GM18867 (cell line): Measurements from ENCODE around the gene GLYR1.
"Not testable (repeated sequence)": the region's sequence is repeated elsewhere in the genome, so short reads cannot be mapped to it uniquely, and the experiment has no call there.

ENCODE experiments used
- ATAC-seq: cut with Tn5 transposase; IDR thresholded peaks from one replicate; pipeline ENCODE4 v1.9.1; 2021; ENCODE audit warnings: mild to moderate bottlenecking, moderate library complexity; ENCODE audit not compliant: unreplicated experiment

Gene GLYR1

DNA sequence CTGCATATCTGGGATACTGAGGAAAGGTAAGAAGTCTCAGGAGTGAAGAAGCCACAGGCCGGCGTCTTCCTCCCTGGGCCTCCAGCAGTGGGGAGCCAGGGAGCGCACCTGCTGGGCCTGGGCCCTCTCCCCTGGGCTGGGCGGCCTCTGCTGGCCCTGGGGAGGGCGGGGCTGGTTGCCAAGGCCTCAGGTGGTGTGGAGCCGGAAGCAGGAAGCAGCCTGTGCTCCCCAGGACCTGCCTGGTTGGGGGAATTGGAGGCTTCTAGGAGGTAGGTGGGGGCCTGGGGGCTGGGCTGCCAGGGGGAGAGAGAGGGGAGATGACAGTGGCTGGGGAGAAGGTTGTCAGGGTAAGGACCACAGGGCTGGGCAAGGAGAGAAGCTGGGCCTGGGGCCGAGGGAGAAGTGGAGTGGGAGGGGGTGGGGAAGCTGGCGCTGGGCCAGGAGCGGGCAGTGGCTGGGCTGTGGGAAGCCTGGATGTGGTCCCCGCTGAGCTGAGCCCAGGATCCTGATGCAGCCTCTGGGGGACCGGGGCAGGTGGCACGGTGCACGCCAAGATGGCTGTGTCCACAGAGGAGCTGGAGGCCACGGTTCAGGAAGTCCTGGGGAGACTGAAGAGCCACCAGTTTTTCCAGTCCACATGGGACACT is 51.8 kb downstream of the GLYR1 start, which contains the start of gene SMIM22:
Gene SMIM22 (plus strand): TSS at position 189 of the 647 bp plus-strand sequence. CDS start 366 bp downstream, at position 555.
- ATAC-seq, result no peak

DNA sequence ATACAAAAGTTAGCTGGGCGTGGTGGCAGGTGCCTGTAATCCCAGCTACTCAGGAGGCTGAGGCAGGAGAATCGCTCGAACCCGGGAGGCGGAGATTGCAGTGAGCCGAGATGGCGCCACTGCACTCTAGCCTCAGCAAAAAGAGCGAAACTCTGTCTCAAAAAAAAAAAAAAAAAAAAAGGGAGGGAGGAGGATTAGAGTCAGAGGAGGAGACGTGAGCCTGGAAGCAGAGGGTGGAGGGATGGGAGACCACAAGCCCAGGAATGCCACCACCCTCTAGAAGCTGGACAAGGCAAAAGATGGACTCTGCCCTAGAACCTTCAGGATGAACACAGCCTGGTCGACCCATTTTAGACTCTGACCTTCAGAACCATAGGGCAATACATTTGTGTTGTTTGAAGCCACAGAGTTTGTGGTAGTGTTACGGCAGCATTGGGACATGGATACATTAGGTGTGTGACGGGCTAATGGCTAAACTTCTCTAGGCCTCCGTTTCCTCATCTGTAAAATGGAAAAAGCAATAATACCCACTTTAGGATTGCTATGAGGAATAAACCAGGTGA is 54.1 kb downstream of the GLYR1 start:
- no peak for ATAC-seq

DNA sequence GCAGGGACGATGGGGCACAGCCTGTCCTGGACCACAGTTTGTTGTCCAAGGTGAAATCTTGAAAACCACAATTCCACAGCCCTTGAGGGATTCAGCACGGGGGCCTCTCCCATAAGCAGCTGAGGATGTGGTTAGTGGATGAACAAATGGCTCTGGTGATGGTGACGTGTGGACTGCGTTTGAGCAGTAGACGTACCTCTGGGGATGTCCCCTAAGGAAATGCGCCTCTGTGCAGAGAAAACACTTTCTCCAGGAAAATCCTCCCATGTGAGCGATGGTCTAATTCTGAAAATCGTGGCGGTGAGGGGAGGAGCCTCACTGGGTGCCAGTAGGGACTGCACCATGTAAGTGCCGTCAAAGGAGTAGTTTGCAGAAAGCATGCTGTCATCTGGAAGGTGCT is 56.2 kb downstream of the GLYR1 start:
- no peak for ATAC-seq

GRCh38 chr16:4790261-4790660 is 56.8 kb downstream of the GLYR1 start:
- no peak for ATAC-seq

DNA sequence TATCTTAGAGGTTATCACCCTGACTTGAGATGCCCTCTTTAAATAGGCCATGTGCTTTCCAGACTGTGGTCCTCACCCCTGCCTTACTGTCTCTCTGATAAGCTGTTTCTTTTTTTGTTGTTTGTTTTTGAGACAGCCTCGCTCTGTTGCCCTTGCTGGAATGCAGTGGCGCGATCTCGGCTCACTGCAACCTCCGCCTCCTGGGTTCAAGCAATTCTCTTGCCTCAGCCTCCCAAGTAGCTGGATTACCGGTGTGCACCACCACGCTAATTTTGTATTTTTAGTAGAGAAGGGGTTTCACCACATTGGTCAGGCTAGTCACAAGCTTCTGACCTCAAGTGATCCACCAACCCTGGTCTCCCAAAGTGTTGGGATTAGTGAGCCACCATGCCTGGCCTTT is 58.2 kb downstream of the GLYR1 start:
- ATAC-seq, result no peak

GRCh38 chr16:4788489-4788889 is 58.6 kb downstream of the GLYR1 start:
- no peak for ATAC-seq

- no peak for ATAC-seq
Measured at GRCh38 chr16:4787627-4788482, 59.2 kb downstream of the GLYR1 start, which contains the start of gene SEPTIN12. Gene SEPTIN12 (minus strand): TSS chr16:4788345. CDS start chr16:4787645, 700 bp downstream.

GRCh38 chr16:4787068-4787467 is 60.0 kb downstream of the GLYR1 start:
- ATAC-seq, result no peak

- no peak for ATAC-seq
Measured at GRCh38 chr16:4785758-4786433, 61.2 kb downstream of the GLYR1 start.

DNA sequence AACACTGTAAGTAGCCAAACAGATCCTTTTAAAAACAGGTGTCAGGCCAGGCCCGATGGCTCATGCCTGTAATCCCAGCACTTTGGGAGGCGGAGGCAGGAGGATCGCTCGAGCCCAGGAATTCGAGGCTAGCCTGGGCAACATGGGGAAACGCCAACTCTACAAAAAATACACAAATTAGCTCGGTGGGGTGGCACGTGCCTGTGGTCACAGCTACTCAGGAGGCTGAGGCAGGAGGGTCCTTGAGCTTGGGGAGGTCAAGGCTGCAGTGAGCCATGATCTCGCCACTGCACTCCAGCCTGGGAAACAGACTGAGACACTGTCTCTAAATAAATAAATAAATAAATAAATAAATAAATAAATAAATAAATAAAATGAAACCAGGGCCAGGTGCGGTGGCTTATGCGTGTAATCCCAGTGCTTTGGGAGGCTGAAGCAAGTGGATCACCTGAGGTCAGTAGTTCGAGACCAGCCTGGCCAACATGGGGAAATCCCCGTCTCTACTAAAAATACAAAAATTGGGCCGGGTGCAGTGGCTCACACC is 62.6 kb downstream of the GLYR1 start:
- not testable (repeated sequence) for ATAC-seq

DNA sequence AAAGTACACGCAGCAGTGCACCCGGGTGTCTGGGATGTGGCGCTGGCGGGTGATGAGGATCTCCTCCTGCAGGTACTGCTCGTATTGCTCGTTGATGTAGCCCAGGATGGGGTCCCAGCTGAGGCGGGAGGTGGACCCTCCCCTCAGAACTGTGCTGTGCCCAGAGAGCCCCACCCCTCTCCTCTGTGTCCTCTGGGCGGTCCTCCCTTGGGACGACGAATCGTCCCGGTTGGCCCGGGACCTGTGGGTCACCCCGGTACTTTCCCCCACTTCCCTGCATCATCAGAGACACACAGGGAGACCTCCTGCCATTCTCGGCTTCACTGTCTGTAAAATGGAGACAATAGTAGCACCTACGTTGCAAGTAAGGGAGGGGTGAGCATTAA is 63.1 kb downstream of the GLYR1 start:
- no peak for ATAC-seq

GRCh38 chr16:4783251-4783950 is 63.7 kb downstream of the GLYR1 start:
- no peak for ATAC-seq

GRCh38 chr16:4780235-4780634 is 66.9 kb downstream of the GLYR1 start:
- no peak for ATAC-seq

- ATAC-seq, result no peak
Measured at GRCh38 chr16:4778050-4778392, 69.1 kb downstream of the GLYR1 start.

DNA sequence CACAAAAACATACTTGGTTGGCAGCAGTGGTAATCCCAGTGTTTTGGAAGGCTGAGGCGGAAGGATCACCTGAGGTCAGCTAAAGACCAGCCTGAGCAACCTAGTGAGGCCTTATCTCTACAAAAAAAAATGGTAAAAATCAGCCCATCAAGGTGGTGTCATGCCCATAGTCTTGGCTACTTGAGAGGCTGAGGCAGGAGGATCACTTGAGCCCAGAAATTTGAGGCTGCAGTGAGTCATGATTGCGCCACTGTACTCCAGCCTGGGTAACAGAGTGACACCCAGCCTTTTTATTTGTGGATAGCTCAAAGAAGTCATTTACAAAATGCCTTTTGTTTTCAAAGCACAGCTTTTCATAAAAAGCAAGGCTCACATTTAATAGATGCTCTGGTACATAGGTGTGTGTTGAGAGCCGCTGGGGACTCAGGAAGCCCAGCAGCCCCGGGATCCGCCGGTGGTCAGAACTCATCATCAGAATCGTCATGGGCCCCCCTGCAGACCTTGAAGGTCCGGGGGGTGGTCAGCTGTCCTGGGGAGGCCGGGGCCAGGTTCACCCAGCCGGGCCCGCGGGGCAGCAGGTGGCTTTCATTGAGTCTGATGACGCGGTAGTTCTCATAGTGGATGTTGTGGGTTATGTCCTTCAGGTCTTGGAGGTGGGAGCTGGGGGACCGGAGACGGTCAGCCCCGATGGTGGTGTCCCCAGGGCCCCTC is 69.6 kb downstream of the GLYR1 start:
- no peak for ATAC-seq

DNA sequence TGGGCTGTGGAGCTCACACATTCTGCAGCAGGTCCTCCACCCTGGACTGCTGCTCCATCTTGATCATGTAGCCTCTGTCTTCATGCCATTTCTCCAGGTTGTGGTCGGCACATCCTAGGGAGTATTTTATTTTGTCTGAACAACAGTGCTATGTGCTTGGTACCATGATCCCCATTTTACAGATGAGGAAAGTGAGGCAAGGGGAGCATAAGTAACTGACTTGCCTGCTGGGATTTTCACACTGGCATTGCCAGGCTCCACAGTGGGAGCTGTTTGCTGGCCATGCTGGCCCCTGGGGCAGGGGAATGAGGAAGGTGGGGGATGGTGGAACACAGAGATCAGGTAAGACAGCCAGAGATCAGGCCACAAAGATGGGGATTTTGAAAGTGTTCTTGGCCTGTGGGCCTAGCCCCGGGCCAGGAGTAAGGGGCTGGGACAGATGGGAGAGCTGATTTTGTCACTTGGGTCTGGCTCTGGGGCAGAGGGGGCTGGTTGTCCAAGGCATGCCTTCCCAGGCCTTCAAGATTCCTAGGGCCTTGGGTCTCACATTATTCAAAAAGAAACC is 70.9 kb downstream of the GLYR1 start:
- no peak for ATAC-seq

DNA sequence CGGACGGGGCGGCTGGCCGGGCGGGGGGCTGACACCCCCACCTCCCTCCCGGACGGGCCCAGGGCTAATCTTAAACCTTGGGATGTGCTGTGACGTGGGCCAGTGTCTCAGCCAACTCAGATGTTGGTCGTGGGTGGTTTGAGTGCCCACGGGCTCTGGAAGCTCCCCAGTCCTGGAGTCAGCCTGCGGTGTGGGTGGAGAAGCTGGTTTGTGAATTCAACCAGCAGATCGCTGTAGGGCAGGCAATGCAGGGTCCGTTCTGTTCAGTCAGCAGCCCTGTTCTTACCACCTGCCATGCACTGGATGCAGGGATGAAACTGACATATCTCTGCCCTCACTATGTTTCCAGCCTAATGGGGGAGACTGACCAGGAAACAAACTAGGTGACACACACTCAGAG is 72.1 kb downstream of the GLYR1 start:
- no peak for ATAC-seq

- no peak for ATAC-seq
Measured at GRCh38 chr16:4772351-4772750, 74.7 kb downstream of the GLYR1 start.

- no peak for ATAC-seq
Measured at GRCh38 chr16:4771646-4772045, 75.4 kb downstream of the GLYR1 start.

DNA sequence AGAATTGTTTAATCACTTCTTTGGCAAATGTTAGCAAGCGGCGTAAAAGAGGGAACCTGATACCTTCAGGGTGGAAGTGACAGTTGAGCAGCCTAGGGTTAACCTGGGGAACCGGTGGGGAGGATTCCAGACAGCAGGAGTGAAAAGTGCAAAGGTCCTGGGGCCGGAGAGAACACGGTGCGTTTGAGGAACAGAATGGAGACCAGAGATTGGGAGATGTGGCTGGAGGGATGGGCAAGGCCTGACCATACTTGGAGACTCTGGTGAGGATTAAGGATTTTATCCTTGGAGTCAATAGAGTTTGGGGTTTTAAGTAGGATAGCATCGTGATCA is 77.8 kb downstream of the GLYR1 start:
- no peak for ATAC-seq
